ENCODE measurements around the gene CERS5. TPM values are rescaled to one million over a fixed set of nuclear protein-coding genes. Genes with fewer than 3 reads are reported as not detected.

Gene CERS5
- total RNA-seq, 1 donor from 2014 or later: 21.9 TPM

Other genes with a start within 250 kb of the CERS5 start
- not detected in 2 replicates for gene AQP2, start 216.6 kb downstream of the CERS5 start, total RNA-seq
- 1.3 and 9.9 TPM in 2 replicates for gene AQP5, start 205.5 kb downstream of the CERS5 start, total RNA-seq
- under 0.01 TPM in 1 of 2 replicates, not detected in the other for gene AQP6, start 194.4 kb downstream of the CERS5 start, total RNA-seq
- 9.6 and 11.3 TPM in 2 replicates for gene RACGAP1, start 141.9 kb downstream of the CERS5 start, total RNA-seq
- 1.3 and 1.4 TPM in 2 replicates for gene ASIC1, start 109.8 kb downstream of the CERS5 start, total RNA-seq
- gene SMARCD1, start 82.0 kb downstream of the CERS5 start, total RNA-seq: 24.2 and 27.9 TPM in 2 replicates
- 0.26 and 0.53 TPM in 2 replicates for gene GPD1, start 63.4 kb downstream of the CERS5 start, total RNA-seq
- gene COX14, start 55.1 kb downstream of the CERS5 start, total RNA-seq: 47.9 and 52.1 TPM in 2 replicates
- gene LIMA1, start 116.2 kb upstream of the CERS5 start, total RNA-seq: 95.0 and 98.2 TPM in 2 replicates
- not detected in 2 replicates for gene FAM186A, start 229.2 kb upstream of the CERS5 start, total RNA-seq
- gene LARP4, start 233.5 kb upstream of the CERS5 start, total RNA-seq: 28.3 and 29.2 TPM in 2 replicates

Data from bronchial epithelial cell (primary cell).